GM13977 (cell line): ENCODE measurements around the gene CALHM1.

Source experiments
- DNase-seq: peaks from one replicate; pipeline ENCODE4 v3.0.0; 2012; ENCODE audit warnings: low spot score
- in situ Hi-C: fragments of 300-500 bp; cut with MboI; formaldehyde crosslinking; loops from one replicate; pipeline ENCODE4 v1.12.0; 2022; ENCODE audit warnings: low sequenced_read_pairs, low pct_unique_long_range_greater_than_20kb, mixed read lengths, inconsistent platforms; ENCODE audit not compliant: unreplicated experiment
- TF ChIP-seq, protein P1 (sequence below): IDR thresholded peaks from 2 replicates; pipeline ENCODE4 v1.5.1; 2012; ENCODE audit warnings: mild to moderate bottlenecking, control low read depth; ENCODE audit not compliant: insufficient read depth; ENCODE audit errors: extremely low read depth, missing control alignments

Gene CALHM1

DNA sequence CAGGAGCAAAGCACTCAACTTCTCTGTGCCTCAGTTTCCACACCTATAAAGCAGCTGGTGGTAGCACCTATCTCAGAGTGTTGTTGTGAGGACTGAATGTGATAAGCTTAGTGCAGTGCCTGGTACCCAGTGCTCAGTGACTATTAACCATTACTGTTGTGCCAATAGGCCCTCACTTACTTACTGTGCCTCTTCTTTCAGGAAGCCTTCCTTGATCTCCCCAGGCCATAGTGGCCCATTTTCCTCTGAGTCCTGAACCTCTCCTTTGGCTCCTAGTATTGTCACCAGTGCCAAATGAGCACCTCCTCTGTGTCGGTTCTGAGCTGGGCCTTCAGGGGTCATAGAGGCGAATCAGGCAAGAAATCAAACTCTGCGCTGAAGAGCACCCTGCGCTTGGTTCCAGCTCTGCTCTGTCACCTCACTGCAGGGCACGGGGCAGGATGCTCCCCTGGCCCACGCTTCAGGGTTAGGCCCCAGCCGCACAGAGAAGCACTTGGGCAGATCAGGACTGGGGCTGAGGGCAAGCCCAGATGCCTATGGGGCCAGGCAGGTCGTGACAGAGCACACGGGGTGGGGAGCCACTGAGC is 2.5 kb downstream of the CALHM1 start:
- TF ChIP-seq, protein P1, sequence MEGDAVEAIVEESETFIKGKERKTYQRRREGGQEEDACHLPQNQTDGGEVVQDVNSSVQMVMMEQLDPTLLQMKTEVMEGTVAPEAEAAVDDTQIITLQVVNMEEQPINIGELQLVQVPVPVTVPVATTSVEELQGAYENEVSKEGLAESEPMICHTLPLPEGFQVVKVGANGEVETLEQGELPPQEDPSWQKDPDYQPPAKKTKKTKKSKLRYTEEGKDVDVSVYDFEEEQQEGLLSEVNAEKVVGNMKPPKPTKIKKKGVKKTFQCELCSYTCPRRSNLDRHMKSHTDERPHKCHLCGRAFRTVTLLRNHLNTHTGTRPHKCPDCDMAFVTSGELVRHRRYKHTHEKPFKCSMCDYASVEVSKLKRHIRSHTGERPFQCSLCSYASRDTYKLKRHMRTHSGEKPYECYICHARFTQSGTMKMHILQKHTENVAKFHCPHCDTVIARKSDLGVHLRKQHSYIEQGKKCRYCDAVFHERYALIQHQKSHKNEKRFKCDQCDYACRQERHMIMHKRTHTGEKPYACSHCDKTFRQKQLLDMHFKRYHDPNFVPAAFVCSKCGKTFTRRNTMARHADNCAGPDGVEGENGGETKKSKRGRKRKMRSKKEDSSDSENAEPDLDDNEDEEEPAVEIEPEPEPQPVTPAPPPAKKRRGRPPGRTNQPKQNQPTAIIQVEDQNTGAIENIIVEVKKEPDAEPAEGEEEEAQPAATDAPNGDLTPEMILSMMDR = no peak
- in situ Hi-C loops = no loop called here
- DNase-seq = no peak

DNA sequence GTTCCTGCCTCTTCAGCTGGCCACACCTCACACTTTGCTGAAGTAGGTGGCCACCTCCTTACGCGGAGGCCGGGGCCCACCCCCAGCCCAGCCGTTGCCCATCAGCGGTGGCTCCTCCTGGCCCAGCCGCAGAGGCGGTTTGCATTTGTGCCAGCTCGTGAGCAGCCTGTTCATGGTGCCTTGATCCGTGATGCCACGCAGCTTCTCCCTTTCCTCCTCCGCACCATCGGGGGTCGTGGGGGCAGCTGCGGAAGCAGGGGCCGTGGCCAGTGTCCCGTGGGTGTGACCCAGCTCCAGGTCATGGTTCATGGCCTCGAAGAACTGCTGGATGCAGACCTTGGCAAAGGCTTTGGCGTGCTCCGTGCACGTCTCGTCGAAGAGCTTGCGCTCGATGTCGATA is 3.5 kb downstream of the CALHM1 start:
- TF ChIP-seq, protein P1 = no peak
- in situ Hi-C loops = no loop called here
- no peak for DNase-seq

DNA sequence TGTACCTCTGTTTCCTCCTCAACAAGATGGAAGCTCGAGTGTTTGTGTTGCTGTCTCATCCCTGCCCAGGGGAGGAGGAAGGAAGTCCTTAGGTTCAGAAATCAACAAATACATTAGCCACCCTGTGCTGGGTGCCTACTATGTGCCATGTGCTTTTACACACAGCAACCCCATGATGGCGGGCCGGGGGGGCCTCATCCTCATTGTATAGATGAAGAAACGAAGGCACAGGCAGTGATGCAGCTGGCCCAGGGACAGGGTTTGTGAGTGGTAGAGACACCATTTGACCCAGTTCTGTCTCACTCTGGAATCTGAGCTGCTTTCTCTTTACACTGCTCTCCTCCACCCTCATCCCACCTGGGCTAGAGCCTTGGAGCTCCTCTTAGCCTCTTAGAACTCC is 4.7 kb downstream of the CALHM1 start:
- in situ Hi-C loops = no loop called here
- DNase-seq = no peak
- TF ChIP-seq, protein P1 = no peak

DNA sequence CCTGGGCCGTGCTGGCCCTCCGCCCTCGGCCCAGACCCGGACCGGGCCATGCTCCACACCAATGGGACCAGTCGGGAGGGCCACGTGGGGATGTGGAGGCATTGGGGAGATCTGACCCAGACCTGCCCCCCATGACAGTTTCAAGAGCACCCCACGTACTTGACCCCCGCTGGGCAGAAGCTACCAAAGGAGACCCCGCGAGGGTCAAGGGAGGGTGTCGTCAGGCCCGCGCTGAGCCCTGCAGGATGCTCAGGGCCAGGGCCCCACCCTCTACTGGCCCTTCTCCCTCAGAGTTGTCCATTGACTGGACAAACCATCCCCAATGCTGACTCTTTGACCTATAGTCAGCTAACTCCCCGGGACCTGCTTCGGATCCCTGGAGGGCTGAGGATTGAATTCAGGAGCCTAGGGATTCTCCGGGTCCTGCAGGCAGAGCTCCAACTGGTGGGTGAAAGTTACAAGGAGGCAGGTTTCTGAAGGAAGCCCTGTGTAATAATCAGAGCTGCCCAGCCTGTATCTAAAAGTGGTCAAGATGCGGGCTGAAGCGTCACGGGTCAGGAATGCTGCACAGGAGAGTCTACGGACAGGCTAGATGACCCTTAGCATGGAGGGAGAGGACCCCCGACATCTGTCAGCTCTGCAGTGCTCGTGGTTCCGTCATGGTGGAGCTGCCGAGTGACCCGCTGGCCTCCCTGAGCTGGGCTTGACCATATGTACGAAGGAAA is 6.0 kb downstream of the CALHM1 start:
- in situ Hi-C loops = no loop called here
- no peak for DNase-seq
- TF ChIP-seq, protein P1 = no peak

DNA sequence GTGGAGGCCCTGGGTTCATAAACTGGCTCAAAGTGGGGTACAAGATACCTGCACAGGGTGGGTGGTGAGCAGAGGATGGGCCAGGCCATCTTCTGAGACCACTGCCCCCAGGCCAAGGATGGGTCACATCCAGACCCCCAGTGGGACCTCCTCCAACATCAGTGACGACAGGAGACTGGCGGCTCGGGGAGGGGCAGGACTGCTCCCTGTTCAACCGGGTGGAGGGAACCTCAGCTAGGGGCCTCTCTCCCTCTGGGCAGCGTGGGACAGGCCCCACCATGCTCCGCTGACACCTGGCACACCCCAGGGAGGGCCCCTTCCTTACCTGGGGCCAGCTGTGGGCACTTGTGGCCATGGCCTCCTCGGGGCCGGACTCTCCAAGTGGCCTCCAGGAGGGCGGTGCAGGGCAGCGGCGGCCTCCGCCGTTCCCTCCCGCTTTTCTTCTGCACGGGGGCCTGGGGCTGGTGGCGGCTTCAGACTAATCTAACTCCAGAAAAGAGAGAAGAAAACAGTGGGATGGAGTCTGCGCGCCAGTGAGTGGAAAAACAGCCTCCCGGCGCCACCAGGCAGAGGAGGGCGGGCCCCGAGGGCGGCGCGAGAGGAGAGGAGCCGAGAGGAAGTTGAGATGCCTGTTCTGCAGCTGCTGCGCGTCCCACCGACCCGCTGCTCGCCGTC is 6.7 kb downstream of the CALHM1 start, which contains the start of gene CALHM2:
Gene CALHM2, minus strand, starts transcription at position 540 of the 675 bp plus-strand sequence. CDS start 2,429 bp downstream, outside the sequence.
- peak; percentile 90 for DNase-seq
- TF ChIP-seq, protein P1 = no peak
- in situ Hi-C loops = no loop called here

DNA sequence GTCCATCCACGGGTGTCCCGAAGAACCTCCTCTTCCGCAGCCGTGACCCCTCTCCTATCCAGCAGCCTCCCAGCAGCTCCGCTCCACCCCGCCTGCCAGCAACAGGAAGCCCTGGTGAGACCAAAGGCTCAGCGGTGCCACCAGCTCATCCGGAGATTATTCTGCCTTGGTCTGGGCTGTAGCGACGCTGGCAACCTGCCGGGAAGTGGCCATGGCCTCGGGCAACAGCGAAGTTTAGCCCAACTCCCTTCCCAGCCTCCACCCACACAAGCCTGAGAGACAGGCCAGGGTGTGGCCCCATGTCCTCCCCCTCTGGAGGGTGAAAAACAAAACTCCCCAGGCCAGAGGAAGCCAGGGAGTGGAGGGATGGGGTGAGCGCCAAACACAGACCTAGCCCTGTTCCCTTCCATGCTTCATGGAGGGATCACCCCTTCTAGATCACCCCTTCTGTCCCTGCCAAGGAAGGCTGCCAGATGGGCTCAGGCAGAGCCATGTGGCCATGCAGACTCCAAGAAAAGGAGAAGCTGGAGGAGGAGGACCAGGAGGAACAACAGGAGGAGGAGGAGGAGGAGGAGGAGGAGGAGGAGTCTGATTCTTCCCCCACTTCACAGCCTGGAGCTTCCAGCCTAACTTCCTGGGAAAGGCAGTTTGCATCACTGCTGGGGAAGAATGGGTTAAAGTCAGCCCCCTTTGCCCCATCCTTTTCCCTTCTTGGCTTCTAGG is 7.4 kb downstream of the CALHM1 start:
- peak; percentile 67 for DNase-seq
- TF ChIP-seq, protein P1 = no peak
- in situ Hi-C loops = no loop called here
